HG02759 (cell line): ENCODE measurements around the gene ATP8B1.
"Not testable (repeated sequence)": the region's sequence is repeated elsewhere in the genome, so short reads cannot be mapped to it uniquely, and the experiment has no call there.

Experiments used
- ATAC-seq: cut with Tn5 transposase; IDR thresholded peaks from one replicate; pipeline ENCODE4 v1.9.1; 2021; ENCODE audit warnings: mild to moderate bottlenecking, moderate library complexity; ENCODE audit not compliant: unreplicated experiment

Gene ATP8B1

GRCh38 chr18:57771193-57771592, 31.9 kb downstream of the ATP8B1 start:
- no peak for ATAC-seq

DNA sequence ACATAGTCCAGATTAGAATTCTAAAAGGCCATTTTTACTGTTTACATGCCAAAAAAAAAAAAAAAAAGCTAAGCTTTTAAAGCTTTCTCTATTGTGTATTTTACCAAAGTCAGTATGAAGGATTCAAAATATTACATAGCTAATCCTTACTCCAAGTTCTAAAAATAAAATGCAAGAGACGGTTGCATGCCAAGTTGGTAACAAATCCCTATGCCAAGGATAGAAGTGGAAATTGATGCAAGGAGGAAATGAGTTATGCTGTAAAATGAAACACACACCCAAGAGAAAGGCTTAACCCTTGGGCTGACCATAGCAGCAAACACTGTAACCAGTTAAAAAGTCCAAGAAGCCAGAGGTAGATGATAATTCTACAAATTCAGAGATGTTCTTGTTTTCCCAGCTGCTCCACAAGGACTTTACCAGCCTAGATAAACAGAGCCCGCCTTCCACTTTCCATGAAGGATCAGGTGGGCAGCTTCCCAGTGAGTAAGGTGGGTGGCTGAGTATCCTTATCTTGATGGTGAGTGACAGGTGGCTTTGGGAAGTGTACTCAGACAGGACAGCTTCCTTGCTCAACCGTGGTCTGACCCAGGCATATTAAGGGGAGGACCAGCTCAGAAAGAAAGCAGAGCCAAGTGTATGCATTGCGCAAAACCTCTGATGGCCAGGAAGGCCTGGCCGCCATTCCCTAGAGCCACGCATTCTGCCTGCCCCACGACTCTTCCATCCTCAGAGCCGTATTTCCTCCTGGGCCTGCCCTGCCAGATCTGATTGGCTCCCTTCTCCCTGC, 34.4 kb downstream of the ATP8B1 start:
- ATAC-seq, result no peak

GRCh38 chr18:57767259-57768050, 35.7 kb downstream of the ATP8B1 start:
- no peak for ATAC-seq

- ATAC-seq, result no peak
These were observed 38.1 kb downstream of the ATP8B1 start for GRCh38 chr18:57764995-57765394.

GRCh38 chr18:57764087-57764486, 39.0 kb downstream of the ATP8B1 start:
- no peak for ATAC-seq

GRCh38 chr18:57762686-57763085, 40.4 kb downstream of the ATP8B1 start:
- ATAC-seq, result no peak

DNA sequence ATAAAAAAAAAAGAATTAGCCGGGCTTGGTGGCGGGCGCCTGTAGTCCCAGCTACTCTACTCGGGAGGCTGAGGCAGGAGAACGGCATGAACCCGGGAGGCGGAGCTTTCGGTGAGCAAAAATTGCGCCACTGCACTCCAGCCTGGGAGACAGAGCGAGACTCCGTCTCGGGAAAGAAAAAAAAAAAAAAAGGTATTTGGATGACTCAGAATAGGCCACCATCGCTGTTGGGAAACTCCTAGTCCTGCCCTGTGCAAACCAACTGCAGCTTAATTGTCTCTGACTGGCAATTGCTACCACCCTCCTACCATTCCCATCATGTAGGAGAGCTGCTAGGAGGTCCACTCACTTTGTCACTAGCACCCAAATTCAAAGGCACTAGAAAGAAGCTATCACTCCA, 43.5 kb downstream of the ATP8B1 start:
- ATAC-seq, result no peak

GRCh38 chr18:57755473-57756067, 47.5 kb downstream of the ATP8B1 start:
- no peak for ATAC-seq

DNA sequence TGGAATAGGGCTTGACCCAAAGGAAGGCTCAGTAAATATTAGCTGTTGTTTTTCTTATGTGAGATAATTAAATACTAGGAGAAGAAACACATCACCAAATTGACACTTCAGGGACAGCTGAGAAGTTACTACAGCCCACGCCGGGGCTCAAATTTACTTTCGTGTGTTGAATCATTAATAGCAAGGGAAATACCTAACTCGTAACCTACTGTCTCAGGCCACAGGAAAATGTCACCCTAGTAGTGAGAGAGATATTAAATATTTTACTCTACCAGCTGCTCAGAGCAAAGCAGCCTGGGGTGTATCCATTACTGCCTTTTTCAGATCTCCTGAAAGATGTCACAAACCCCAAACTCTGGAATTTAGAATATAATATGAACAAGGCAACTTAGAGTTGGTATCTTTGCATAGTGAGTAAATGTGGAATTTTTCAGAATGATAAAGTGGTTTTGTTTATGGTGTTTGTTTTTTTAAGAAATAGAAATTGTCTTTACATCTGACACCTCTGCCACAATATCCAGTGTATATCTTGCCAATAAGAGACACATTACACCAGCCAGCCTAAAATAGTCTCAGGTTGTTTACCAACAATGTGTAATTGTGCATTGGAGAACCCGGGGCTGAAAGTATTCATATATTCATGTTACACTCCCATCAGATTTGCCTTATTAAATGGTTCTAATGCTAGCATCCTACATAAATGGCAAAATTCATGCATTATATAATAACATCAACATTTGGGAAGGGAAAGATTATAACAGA, 48.4 kb downstream of the ATP8B1 start:
- peak; percentile 93 for ATAC-seq

GRCh38 chr18:57753063-57753462, 50.1 kb downstream of the ATP8B1 start:
- ATAC-seq, result no peak

DNA sequence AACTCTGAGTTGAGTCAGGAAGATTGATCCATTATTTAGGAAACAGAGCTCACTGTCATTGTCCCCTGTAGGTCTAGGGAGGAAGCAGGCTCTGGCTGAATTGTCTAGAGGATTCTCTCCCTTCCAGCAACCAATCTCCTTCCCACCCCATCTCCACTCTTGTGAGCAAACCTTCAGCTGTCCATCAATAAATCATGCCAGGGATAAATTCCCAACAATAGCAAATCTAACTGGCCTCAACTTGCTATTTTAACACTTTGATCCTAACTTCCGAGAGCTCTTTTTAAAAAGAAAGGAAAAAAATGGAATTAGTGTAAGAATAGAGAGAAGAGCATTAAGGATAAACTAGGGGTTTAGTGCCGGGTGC, 53.5 kb downstream of the ATP8B1 start:
- ATAC-seq, result no peak

DNA sequence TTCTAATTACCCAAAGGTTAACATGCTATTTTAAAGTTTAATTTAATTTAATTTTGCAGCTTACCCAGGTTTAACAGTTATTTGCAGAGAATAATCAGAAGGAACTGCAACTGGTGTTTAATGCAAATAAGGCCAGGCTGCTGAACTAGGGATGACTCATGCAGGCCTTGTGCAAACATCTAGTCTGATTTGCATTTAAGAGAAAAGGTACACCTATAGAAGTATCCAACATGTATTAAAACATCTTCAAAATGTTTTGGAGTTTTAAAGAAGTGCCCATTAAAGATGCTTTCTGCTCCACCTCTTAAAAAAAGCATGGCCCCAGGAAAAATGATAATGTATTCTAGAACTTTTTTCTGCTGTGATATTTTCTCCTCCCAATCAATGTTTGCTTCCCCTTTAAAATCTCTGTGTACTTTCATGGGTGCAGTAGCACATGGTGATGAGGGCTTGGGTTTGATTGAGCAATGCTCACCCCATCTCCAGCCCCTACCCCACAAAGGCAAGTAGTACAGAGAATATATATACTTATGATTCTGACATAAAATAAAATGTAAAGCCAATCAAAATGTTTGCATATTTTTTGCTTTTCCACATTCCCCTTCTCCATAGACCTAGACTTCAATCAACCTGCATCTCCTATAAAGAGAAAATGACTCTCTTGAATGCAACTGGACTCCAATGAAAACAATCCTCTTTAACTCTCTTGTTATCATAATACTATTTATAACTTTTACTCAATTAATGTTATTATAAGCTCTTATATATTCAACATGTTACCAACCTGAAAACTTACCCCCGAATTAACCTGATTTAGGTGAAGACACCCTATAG, 54.1 kb downstream of the ATP8B1 start:
- peak; percentile 87 for ATAC-seq

- peak; percentile 8 for ATAC-seq
These were observed 55.1 kb downstream of the ATP8B1 start for GRCh38 chr18:57747809-57748680.

GRCh38 chr18:57744211-57744694, 58.9 kb downstream of the ATP8B1 start:
- no peak for ATAC-seq

- ATAC-seq, result no peak
These were observed 60.1 kb downstream of the ATP8B1 start for GRCh38 chr18:57743008-57743407.

DNA sequence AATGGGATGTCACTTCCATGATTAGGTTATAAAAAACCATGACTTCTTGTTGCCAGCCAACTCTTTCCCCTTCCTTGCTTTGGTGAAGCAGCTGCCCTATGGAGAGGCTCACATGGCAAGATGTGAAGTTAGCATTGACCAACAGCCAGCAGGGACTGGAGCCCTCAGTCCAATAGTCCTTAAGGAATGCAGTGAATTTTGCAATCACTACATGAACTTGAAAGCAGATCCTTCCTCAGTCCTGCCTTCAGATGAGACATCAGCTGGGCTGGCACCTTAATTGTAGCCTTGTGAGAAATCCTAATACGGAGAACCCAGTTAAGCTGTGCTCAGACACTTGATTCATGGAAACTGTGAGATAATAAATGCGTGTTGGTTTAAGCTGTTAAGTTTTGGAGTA, 61.8 kb downstream of the ATP8B1 start:
- no peak for ATAC-seq

GRCh38 chr18:57738078-57738477, 65.0 kb downstream of the ATP8B1 start:
- no peak for ATAC-seq

DNA sequence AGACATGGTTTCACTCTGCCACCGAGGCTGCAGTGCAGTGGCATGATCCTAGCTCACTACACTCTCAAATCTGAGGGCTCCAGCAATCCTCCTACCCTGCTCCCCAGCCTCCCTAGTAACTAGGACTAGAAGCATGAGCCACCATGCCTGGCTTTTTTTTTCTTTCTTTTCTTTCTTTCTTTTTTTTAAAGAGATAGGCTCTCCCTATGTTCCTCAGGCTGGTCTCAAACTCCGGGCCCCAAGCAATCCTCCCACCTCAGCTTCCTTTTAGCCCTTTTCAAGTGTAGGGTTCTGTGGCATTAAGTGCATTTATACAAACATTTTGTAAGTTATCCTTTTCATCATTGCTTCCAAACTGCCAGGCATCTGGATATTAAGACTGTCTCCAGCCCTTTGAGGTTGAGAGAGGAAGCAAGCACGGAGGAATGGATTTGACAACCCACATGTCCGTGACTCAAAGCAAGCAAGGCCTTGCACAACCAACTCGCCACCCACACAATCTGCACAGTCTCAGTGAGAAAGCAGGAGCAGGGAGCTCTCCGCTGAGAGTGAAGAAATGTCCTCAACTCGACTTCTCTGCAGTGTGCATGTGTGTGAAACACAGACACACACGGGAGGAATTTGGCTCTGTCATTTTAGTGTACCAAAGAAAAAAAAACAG, 65.6 kb downstream of the ATP8B1 start:
- no peak for ATAC-seq

- ATAC-seq, result not testable (repeated sequence)
These were observed 68.1 kb downstream of the ATP8B1 start for GRCh38 chr18:57735042-57735441.
